Upper lobe of left lung (tissue), 4 donors: ENCODE results near the gene HOXA10.

Source experiments
- EP300 ChIP-seq, 4 donors: sonication (generic); formaldehyde crosslinking; IDR thresholded peaks; one replicate each; pipeline ENCODE4 v1.5.1; 2017; ENCODE audit warnings: antibody characterized with exemption in 4 of 4, control low read depth in 2 of 4
- POLR2A ChIP-seq, 4 donors: fragments of 450-650 bp; IDR thresholded peaks; one replicate each; pipeline ENCODE4 v1.5.1; 2016 to 2017; ENCODE audit warnings: antibody characterized with exemption in 4 of 4, mild to moderate bottlenecking in 2 of 4
- POLR2AphosphoS5 ChIP-seq, 2 donors: sonication (generic); formaldehyde crosslinking; IDR thresholded peaks; one replicate each; pipeline ENCODE4 v1.5.1; 2017; ENCODE audit warnings: antibody characterized with exemption in 2 of 2
- TF ChIP-seq, protein P1 (sequence below), 6 experiments: fragments of 450-650 bp in 4 of 6; fragments of 200-600 bp in 2 of 6; sonication (generic) in 2 of 6; IDR thresholded peaks; one replicate each; pipeline ENCODE4 v1.5.1; 2016 to 2019; ENCODE audit warnings: antibody characterized with exemption in 6 of 6

DNA sequence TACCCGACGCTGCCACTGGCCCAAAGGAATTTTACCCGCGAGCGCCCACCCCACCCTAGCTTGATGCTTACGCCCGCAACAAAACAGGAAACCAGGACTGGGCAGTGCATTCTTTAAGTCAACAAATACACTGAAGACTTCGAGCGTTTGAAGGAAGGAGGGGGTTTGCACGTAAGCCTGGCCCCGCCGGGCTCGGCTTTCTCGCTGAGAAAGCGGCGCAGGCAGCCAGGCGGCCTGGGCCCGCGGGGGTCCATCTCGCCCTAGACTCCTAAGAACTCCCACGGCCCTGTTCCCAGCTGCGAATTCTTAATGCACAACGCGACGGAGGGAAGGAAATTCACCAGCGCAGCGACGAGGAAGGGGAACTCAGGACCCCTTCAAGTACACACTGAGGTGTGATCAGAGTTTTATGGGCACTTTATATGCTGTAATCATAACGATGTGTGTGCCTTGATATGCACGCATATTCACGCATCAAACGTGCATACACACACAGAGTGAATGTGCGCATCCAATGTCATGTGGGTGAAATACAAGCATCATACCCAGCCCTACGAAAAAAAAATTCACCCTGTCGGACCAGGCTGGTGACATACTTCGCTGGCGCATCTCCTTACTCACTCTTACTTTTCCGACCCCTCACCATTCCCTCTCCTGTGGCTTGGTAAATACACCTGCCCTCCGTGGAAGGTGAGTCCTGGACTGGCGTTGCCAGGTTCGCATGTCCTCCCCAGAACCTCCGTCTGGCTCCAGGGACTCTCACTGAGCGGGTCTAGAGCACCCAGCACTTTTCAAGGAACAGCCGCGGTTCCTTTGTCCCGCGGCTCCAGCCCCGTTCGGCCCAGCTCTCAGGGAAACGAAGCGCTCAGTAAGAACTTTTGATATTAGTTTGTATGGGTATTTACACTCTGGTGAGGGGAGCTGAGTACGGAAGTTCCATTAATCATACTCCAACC, 31.5 kb upstream of the HOXA10 start:
- TF ChIP-seq, protein P1, sequence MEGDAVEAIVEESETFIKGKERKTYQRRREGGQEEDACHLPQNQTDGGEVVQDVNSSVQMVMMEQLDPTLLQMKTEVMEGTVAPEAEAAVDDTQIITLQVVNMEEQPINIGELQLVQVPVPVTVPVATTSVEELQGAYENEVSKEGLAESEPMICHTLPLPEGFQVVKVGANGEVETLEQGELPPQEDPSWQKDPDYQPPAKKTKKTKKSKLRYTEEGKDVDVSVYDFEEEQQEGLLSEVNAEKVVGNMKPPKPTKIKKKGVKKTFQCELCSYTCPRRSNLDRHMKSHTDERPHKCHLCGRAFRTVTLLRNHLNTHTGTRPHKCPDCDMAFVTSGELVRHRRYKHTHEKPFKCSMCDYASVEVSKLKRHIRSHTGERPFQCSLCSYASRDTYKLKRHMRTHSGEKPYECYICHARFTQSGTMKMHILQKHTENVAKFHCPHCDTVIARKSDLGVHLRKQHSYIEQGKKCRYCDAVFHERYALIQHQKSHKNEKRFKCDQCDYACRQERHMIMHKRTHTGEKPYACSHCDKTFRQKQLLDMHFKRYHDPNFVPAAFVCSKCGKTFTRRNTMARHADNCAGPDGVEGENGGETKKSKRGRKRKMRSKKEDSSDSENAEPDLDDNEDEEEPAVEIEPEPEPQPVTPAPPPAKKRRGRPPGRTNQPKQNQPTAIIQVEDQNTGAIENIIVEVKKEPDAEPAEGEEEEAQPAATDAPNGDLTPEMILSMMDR (IDR thresholded peaks at IDR 0.05), result no peak
- no peak for TF ChIP-seq POLR2A (IDR thresholded peaks at IDR 0.05)
- TF ChIP-seq POLR2AphosphoS5 (IDR thresholded peaks at IDR 0.05), result no peak
- no peak for TF ChIP-seq EP300 (IDR thresholded peaks at IDR 0.05)
